Liver (tissue), 9 donors: ENCODE measurements around the gene FGD2. TPM values are rescaled to one million over a fixed set of nuclear protein-coding genes. Genes with fewer than 3 reads are reported as not detected.

Experiments
- DNase-seq: peaks from one replicate; pipeline ENCODE4 v3.0.0-alpha.2; 2017; ENCODE audit warnings: low spot score
- H3K27ac ChIP-seq, 2 donors: one replicate each; pipeline ENCODE4 v1.7.0; 2013; ENCODE audit warnings: inconsistent platforms in 2 of 2, low read length in 2 of 2, control low read depth in 1 of 2, low read depth in 1 of 2, mild to moderate bottlenecking in 1 of 2
- H3K27me3 ChIP-seq, 4 donors: one replicate each; pipeline versions ENCODE4 v1.6.1 to v1.7.0; 2013; ENCODE audit warnings: low read length in 3 of 4, inconsistent platforms in 1 of 4, mild to moderate bottlenecking in 1 of 4, moderate library complexity in 1 of 4; ENCODE audit not compliant: control insufficient read depth in 4 of 4, insufficient read depth in 4 of 4
- H3K36me3 ChIP-seq, 4 donors: one replicate each; pipeline versions ENCODE4 v1.6.1 to v1.7.0; 2013; ENCODE audit warnings: low read length in 3 of 4, mild to moderate bottlenecking in 3 of 4, low read depth in 1 of 4, moderate library complexity in 1 of 4; ENCODE audit not compliant: control insufficient read depth in 4 of 4, insufficient read depth in 3 of 4
- H3K4me1 ChIP-seq, 4 donors: one replicate each; pipeline versions ENCODE4 v1.6.1 to v1.7.0; 2013; ENCODE audit warnings: low read length in 3 of 4, mild to moderate bottlenecking in 3 of 4, moderate library complexity in 1 of 4; ENCODE audit not compliant: control insufficient read depth in 4 of 4, insufficient read depth in 4 of 4
- H3K4me3 ChIP-seq, 3 donors: one replicate each; pipeline versions ENCODE4 v1.6.1 to v1.7.0; 2013; ENCODE audit warnings: low read length in 3 of 3, control low read depth in 1 of 3, low read depth in 1 of 3, mild to moderate bottlenecking in 1 of 3
- H3K9ac ChIP-seq, 2 donors: one replicate each; pipeline ENCODE4 v1.7.0; 2013; ENCODE audit warnings: low read length in 2 of 2, mild to moderate bottlenecking in 2 of 2, moderate library complexity in 2 of 2, control low read depth in 1 of 2, low read depth in 1 of 2
- H3K9me3 ChIP-seq, 4 donors: one replicate each; pipeline versions ENCODE4 v1.6.1 to v1.7.0; 2013; ENCODE audit warnings: low read length in 3 of 4; ENCODE audit not compliant: control insufficient read depth in 4 of 4
- EGR1 ChIP-seq, 2 donors: IDR thresholded peaks; 2 replicates each; pipeline ENCODE4 v1.6.1; 2016 to 2018; ENCODE audit warnings: antibody characterized with exemption in 2 of 2, low read depth in 2 of 2
- FOXA1 ChIP-seq: IDR thresholded peaks from 2 replicates; pipeline ENCODE4 v1.6.1; 2016; ENCODE audit warnings: antibody characterized with exemption
- FOXA2 ChIP-seq: IDR thresholded peaks from 2 replicates; pipeline ENCODE4 v1.6.1; 2016; ENCODE audit warnings: antibody characterized with exemption
- GABPA ChIP-seq, 2 donors: IDR thresholded peaks in 1 of 2; conservative IDR thresholded peaks in 1 of 2; 2 replicates each; pipeline ENCODE4 v1.6.1; 2016; ENCODE audit warnings: antibody characterized with exemption in 2 of 2, mild to moderate bottlenecking in 1 of 2, moderate library complexity in 1 of 2
- HNF4A ChIP-seq, 2 donors: conservative IDR thresholded peaks; 2 replicates each; pipeline ENCODE4 v1.6.1; 2016; ENCODE audit warnings: antibody characterized with exemption in 2 of 2, mild to moderate bottlenecking in 2 of 2
- HNF4G ChIP-seq: IDR thresholded peaks from 2 replicates; pipeline ENCODE4 v1.6.1; 2016; ENCODE audit warnings: antibody characterized with exemption
- JUND ChIP-seq, 2 donors: IDR thresholded peaks; 2 replicates each; pipeline ENCODE4 v1.6.1; 2016; ENCODE audit warnings: antibody characterized with exemption in 2 of 2
- NR2F2 ChIP-seq: IDR thresholded peaks from 2 replicates; pipeline ENCODE4 v1.6.1; 2016; ENCODE audit warnings: antibody characterized with exemption
- RAD21 ChIP-seq, 2 donors: IDR thresholded peaks; 2 replicates each; pipeline ENCODE4 v1.6.1; 2016; ENCODE audit warnings: antibody characterized with exemption in 2 of 2, mild to moderate bottlenecking in 2 of 2
- RXRA ChIP-seq, 2 donors: IDR thresholded peaks; 2 replicates each; pipeline ENCODE4 v1.6.1; 2017 to 2018; ENCODE audit warnings: antibody characterized with exemption in 2 of 2, mild to moderate bottlenecking in 1 of 2
- SP1 ChIP-seq: IDR thresholded peaks from 2 replicates; pipeline ENCODE4 v1.6.1; 2018; ENCODE audit warnings: antibody characterized with exemption, mild to moderate bottlenecking
- TAF1 ChIP-seq: conservative IDR thresholded peaks from 2 replicates; pipeline ENCODE4 v1.6.1; 2016; ENCODE audit warnings: antibody characterized with exemption, mild to moderate bottlenecking
- YY1 ChIP-seq: IDR thresholded peaks from 2 replicates; pipeline ENCODE4 v1.6.1; 2016; ENCODE audit warnings: antibody characterized with exemption, mild to moderate bottlenecking
- WGBS: extraction: QIAGEN DNeasy Blood & Tissue Kit; methylation state at CpG from one replicate; pipeline ENCODE4 v1.1.7; 2013; 5-methylcytosine and 5-hydroxymethylcytosine counted together
- polyA plus RNA-seq, 2 donors: library from polyadenylated mRNA; stranded (reverse) in 1 of 2; unstranded in 1 of 2; fragments of 200-250 nt in 1 of 2; fragments of >200 nt in 1 of 2; fragmentation: Nextera tagmentation in 1 of 2; extraction: Ambion mirVana in 1 of 2; gene quantifications; one replicate each; pipeline versions ENCODE4 v1.2.1 to v1.2.3, GENCODE V29; 2013 to 2015
- total RNA-seq, 2 donors: library from RNA; depleted of rRNA; stranded (reverse); fragments of >200 nt; gene quantifications; one replicate each; pipeline ENCODE4 v1.2.3, GENCODE V29; 2014
- TF ChIP-seq, protein P1 (sequence below): IDR thresholded peaks from 2 replicates; pipeline ENCODE4 v1.6.1; 2016; ENCODE audit warnings: antibody characterized with exemption
- TF ChIP-seq, protein P2 (sequence below): fragments of 150-350 bp; IDR thresholded peaks from 2 replicates; pipeline ENCODE4 v1.5.1; 2017; ENCODE audit warnings: improper control_type of control experiment, low read depth, low read length; ENCODE audit not compliant: missing input control
- TF ChIP-seq, protein P3 (sequence below): IDR thresholded peaks from 2 replicates; pipeline ENCODE4 v1.6.1; 2016; ENCODE audit warnings: antibody characterized with exemption, mild to moderate bottlenecking
- TF ChIP-seq, protein P4 (sequence below): IDR thresholded peaks from 2 replicates; pipeline ENCODE4 v1.6.1; 2016; ENCODE audit warnings: antibody characterized with exemption
- TF ChIP-seq, protein P5 (sequence below): IDR thresholded peaks from 2 replicates; pipeline ENCODE4 v1.6.1; 2016; ENCODE audit warnings: antibody characterized with exemption
- donor health status: healthy.
- donor health status: healthy.
- donor health status: healthy.
- donor health status: healthy.
- donor health status: healthy.

Gene FGD2
- total and polyA plus RNA-seq, 4 donors: 4.6 to 24.4 (median 9.1) TPM

DNA sequence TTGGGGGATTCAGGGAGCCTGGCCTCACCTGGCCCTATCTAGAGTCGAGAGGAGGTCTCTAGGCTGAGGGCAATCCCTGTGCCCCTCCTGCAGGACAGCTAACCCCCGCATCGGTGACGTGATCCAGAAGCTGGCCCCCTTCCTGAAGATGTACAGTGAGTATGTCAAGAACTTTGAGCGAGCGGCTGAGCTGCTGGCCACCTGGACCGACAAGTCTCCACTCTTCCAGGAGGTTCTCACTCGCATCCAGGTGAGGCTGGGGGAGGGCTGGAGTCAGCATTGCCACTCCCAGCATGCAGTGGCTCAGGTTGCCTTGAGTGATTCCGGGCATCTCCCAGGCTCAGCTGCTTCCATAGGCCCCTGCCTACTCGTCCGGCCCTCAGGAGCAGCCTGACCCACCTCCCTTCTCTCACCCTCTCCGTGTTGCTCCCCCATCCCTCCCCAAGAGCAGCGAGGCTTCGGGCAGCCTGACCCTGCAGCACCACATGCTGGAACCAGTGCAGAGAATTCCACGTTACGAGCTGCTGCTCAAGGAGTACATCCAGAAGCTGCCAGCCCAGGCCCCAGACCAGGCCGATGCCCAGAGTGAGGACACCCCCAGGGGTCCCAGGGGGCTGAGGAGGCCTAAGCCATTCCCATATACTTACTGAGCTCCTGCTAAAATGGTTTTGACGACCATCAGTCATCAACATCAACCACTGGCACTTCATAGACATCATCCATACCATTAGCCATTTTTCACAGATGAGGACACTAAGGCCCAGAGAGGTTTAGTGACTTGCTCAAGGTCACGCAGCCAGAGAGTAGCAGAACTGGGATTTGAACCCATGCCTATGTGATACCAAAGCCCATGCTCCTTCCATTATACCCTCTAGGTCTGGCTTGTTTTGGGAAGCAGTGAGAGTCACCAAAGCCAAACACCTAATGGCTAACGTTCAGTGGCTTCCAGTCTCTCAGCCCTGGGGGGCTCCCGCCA is 8.3 kb downstream of the FGD2 start:
- Histone ChIP-seq H3K4me3 (no peak overlapping the region), H3K27me3 (no peaks in the 10 kb centered on the region), H3K9me3 (no peaks in the 10 kb centered on the region), H3K9ac (no peak overlapping the region), H3K36me3 (no peaks in the 10 kb centered on the region), H3K4me1 (peaks cover 1 to 7% (median 6%) of the 10 kb centered on the region in 4 donors), H3K27ac (no peak overlapping the region)
- TF ChIP-seq GABPA (IDR thresholded peaks at IDR 0.05 in 1 of 2, conservative IDR thresholded peaks at IDR 0.05 in 1 of 2): no peak
- TF ChIP-seq, protein P1, sequence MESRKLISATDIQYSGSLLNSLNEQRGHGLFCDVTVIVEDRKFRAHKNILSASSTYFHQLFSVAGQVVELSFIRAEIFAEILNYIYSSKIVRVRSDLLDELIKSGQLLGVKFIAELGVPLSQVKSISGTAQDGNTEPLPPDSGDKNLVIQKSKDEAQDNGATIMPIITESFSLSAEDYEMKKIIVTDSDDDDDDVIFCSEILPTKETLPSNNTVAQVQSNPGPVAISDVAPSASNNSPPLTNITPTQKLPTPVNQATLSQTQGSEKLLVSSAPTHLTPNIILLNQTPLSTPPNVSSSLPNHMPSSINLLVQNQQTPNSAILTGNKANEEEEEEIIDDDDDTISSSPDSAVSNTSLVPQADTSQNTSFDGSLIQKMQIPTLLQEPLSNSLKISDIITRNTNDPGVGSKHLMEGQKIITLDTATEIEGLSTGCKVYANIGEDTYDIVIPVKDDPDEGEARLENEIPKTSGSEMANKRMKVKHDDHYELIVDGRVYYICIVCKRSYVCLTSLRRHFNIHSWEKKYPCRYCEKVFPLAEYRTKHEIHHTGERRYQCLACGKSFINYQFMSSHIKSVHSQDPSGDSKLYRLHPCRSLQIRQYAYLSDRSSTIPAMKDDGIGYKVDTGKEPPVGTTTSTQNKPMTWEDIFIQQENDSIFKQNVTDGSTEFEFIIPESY: no peak
- 90% methylated on average over 21 of the region's 21 CpGs for WGBS
- DNase-seq: no peak

DNA sequence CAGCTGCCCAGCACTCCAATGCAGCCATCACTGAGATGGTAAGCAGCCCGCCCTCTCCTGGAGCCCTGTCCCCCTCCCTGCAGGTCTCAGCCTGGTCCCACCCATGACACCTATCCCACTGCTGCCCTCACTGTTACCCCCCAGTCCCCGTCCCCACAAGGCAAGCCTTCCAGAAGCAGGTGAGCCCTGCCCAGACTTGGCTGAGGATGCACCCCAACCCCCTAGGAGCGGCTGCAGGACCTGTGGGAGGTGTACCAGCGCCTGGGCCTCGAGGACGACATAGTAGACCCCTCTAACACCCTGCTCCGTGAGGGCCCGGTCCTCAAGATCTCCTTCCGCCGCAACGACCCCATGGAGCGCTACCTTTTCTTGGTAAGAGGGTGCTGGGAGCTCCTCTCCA is 9.2 kb downstream of the FGD2 start:
- Histone ChIP-seq H3K27ac (no peak overlapping the region), H3K4me3 (no peak overlapping the region), H3K4me1 (peaks cover 2 to 15% (median 13%) of the 10 kb centered on the region in 4 donors), H3K9me3 (no peaks in the 10 kb centered on the region), H3K9ac (no peak overlapping the region), H3K36me3 (no peaks in the 10 kb centered on the region), H3K27me3 (no peaks in the 10 kb centered on the region)
- WGBS: 90% methylated on average over 12 of the region's 12 CpGs
- TF ChIP-seq HNF4A (conservative IDR thresholded peaks at IDR 0.05) (no peak), JUND (IDR thresholded peaks at IDR 0.05) (no peak), RAD21 (IDR thresholded peaks at IDR 0.05) (no peak), YY1 (no peak), FOXA2 (no peak), RXRA (IDR thresholded peaks at IDR 0.05) (no peak), GABPA (IDR thresholded peaks at IDR 0.05 in 1 of 2, conservative IDR thresholded peaks at IDR 0.05 in 1 of 2) (no peak), TAF1 (no peak), SP1 (no peak), FOXA1 (no peak), EGR1 (IDR thresholded peaks at IDR 0.05; ENCODE audit: low read depth in 2 of 2) (no peak), HNF4G (no peak), NR2F2 (no peak)
- TF ChIP-seq, protein P2, sequence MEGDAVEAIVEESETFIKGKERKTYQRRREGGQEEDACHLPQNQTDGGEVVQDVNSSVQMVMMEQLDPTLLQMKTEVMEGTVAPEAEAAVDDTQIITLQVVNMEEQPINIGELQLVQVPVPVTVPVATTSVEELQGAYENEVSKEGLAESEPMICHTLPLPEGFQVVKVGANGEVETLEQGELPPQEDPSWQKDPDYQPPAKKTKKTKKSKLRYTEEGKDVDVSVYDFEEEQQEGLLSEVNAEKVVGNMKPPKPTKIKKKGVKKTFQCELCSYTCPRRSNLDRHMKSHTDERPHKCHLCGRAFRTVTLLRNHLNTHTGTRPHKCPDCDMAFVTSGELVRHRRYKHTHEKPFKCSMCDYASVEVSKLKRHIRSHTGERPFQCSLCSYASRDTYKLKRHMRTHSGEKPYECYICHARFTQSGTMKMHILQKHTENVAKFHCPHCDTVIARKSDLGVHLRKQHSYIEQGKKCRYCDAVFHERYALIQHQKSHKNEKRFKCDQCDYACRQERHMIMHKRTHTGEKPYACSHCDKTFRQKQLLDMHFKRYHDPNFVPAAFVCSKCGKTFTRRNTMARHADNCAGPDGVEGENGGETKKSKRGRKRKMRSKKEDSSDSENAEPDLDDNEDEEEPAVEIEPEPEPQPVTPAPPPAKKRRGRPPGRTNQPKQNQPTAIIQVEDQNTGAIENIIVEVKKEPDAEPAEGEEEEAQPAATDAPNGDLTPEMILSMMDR: no peak
- TF ChIP-seq, protein P3, sequence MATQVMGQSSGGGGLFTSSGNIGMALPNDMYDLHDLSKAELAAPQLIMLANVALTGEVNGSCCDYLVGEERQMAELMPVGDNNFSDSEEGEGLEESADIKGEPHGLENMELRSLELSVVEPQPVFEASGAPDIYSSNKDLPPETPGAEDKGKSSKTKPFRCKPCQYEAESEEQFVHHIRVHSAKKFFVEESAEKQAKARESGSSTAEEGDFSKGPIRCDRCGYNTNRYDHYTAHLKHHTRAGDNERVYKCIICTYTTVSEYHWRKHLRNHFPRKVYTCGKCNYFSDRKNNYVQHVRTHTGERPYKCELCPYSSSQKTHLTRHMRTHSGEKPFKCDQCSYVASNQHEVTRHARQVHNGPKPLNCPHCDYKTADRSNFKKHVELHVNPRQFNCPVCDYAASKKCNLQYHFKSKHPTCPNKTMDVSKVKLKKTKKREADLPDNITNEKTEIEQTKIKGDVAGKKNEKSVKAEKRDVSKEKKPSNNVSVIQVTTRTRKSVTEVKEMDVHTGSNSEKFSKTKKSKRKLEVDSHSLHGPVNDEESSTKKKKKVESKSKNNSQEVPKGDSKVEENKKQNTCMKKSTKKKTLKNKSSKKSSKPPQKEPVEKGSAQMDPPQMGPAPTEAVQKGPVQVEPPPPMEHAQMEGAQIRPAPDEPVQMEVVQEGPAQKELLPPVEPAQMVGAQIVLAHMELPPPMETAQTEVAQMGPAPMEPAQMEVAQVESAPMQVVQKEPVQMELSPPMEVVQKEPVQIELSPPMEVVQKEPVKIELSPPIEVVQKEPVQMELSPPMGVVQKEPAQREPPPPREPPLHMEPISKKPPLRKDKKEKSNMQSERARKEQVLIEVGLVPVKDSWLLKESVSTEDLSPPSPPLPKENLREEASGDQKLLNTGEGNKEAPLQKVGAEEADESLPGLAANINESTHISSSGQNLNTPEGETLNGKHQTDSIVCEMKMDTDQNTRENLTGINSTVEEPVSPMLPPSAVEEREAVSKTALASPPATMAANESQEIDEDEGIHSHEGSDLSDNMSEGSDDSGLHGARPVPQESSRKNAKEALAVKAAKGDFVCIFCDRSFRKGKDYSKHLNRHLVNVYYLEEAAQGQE: no peak
- TF ChIP-seq, protein P4, sequence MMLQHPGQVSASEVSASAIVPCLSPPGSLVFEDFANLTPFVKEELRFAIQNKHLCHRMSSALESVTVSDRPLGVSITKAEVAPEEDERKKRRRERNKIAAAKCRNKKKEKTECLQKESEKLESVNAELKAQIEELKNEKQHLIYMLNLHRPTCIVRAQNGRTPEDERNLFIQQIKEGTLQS: no peak
- TF ChIP-seq, protein P1: no peak
- TF ChIP-seq, protein P5, sequence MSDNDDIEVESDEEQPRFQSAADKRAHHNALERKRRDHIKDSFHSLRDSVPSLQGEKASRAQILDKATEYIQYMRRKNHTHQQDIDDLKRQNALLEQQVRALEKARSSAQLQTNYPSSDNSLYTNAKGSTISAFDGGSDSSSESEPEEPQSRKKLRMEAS: no peak
- DNase-seq: no peak
